SH-SY5Y (cell line): ENCODE results near the gene KBTBD8.

ENCODE experiments used
- GATA2 ChIP-seq: IDR thresholded peaks from 2 replicates; pipeline ENCODE4 v1.6.1; 2011; ENCODE audit warnings: mild to moderate bottlenecking, low read depth, low read length
- GATA3 ChIP-seq: IDR thresholded peaks from 2 replicates; pipeline ENCODE4 v1.6.1; 2011; ENCODE audit warnings: low read depth, mild to moderate bottlenecking, low read length, moderate library complexity

GRCh38 chr3:67031986-67032385 is 33.9 kb downstream of the KBTBD8 start:
- no peak for TF ChIP-seq GATA2
- TF ChIP-seq GATA3, result no peak
